KMS-11 (cell line): ENCODE results near the gene CYSTM1.
A peak's percentile ranks its signal among the peaks of the same experiment; 100 is the strongest.

Experiments
- H2AFZ ChIP-seq: fragments of 200-600 bp; sonication (generic); 2 replicates; pipeline ENCODE4 v1.6.1; 2016; ENCODE audit warnings: antibody characterized with exemption, mixed run types, low read depth
- H3K27ac ChIP-seq: fragments of 200-600 bp; sonication (generic); 2 replicates; pipeline ENCODE4 v1.6.1; 2016; ENCODE audit warnings: mild to moderate bottlenecking, mixed run types
- H3K27me3 ChIP-seq: fragments of 200-600 bp; sonication (generic); 2 replicates; pipeline ENCODE4 v1.6.1; 2017; ENCODE audit warnings: mild to moderate bottlenecking, low read depth, mixed run types, moderate library complexity; ENCODE audit not compliant: insufficient read depth
- H3K36me3 ChIP-seq: fragments of 200-600 bp; sonication (generic); 2 replicates; pipeline ENCODE4 v1.6.1; 2017; ENCODE audit warnings: mild to moderate bottlenecking, mixed run types; ENCODE audit not compliant: insufficient read depth
- H3K4me1 ChIP-seq: fragments of 200-600 bp; sonication (generic); 2 replicates; pipeline ENCODE4 v1.6.1; 2016; ENCODE audit warnings: mild to moderate bottlenecking, low read depth, mixed run types; ENCODE audit not compliant: poor library complexity, severe bottlenecking
- H3K4me2 ChIP-seq: fragments of 200-600 bp; sonication (generic); 2 replicates; pipeline ENCODE4 v1.7.0; 2016; ENCODE audit warnings: mild to moderate bottlenecking, mixed run types
- H3K4me3 ChIP-seq: fragments of 200-600 bp; sonication (generic); IDR thresholded peaks from 2 replicates; pipeline ENCODE4 v1.6.1; 2017; ENCODE audit warnings: low read depth, low read length, mixed read lengths; ENCODE audit not compliant: insufficient read depth
- H3K79me2 ChIP-seq: fragments of 200-600 bp; sonication (generic); 2 replicates; pipeline ENCODE4 v1.6.1; 2016; ENCODE audit warnings: low read depth, mixed run types; ENCODE audit not compliant: insufficient read depth
- H3K9ac ChIP-seq: fragments of 200-600 bp; sonication (generic); 2 replicates; pipeline ENCODE4 v1.6.1; 2016; ENCODE audit warnings: mild to moderate bottlenecking, mixed run types
- H4K20me1 ChIP-seq: fragments of 200-600 bp; sonication (generic); 2 replicates; pipeline ENCODE4 v1.6.1; 2016; ENCODE audit warnings: mild to moderate bottlenecking, mixed run types; ENCODE audit not compliant: insufficient read depth
- CTCF ChIP-seq: fragments of 200-600 bp; sonication (generic); conservative IDR thresholded peaks from 2 replicates; pipeline ENCODE4 v1.6.1; 2017; ENCODE audit warnings: low read depth, mild to moderate bottlenecking, antibody characterized with exemption, low read length, moderate library complexity, mixed read lengths

CYSTM1 gene

DNA sequence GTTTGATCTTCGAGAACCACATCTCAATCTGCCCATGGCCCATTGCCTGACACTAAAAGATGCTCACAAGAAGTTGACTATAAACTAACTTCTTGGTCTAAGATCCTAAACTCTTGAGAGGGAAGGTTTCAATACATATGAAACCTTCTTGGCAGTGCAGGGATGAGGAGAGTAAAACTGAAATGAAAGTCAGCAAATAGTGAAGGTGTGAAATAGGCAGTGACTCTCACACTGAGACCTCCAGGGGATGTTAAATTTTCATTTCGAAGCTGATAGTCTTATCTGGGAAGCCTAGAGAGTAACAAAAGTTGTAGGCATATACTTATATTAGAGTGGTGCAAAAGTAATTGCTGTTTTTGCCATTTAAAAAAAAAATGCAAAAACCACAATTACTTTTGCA is 974 bp upstream of the CYSTM1 start:
- Histone ChIP-seq H3K4me2 (peak overlapping the region; percentile 49; the same call in 1 of the 2 replicates), H3K36me3 (no peaks in the 10 kb centered on the region), H3K27me3 (no peaks in the 10 kb centered on the region), H3K4me1 (peaks cover 27% of the 10 kb centered on the region), H3K4me3 (no peak overlapping the region), H2AFZ (no peak overlapping the region), H4K20me1 (no peaks in the 10 kb centered on the region), H3K79me2 (no peaks in the 10 kb centered on the region), H3K9ac (no peak overlapping the region), H3K27ac (no peak overlapping the region)
- no peak for TF ChIP-seq CTCF

DNA sequence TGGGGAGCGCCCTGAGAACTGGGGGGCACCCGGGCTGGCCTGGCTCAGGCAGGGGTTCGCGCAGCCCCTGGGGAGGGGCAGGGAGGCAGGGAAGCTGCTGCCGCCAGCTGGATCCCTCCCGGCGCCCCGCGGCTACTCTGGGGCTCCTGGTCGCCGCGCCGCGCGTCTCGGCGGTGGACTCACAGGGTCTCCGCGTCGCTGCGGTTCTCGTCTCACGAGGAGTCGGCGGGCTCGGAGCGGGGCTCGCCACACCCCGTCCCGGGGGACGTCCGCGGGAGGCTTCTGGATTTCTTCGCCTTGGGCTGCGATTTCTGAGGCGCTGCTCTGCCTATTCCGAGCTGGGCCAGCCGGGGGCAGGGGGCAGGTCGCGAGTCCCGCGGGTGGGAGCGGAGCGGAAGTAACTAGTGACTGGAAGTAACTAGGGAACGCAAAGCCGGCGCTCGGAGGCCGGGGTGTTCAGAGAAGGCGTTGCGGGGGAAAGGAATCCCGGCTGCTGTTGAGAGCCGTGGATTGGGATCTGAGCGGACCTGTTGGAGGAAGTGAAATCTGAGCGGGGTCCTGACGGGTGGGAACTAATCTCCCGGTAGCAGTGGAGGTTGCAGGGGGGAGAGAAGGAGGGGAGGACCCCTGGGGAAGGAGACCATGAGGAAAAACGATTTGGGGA is 511 bp downstream of the CYSTM1 start:
- Histone ChIP-seq H3K27ac (peak overlapping the region; percentile 74), H3K36me3 (no peaks in the 10 kb centered on the region), H3K4me2 (peak overlapping the region; percentile 97), H3K9ac (peak overlapping the region; percentile 88), H3K4me3 (no peak overlapping the region), H3K79me2 (no peaks in the 10 kb centered on the region), H2AFZ (peak overlapping the region; percentile 94), H4K20me1 (no peaks in the 10 kb centered on the region), H3K27me3 (no peaks in the 10 kb centered on the region), H3K4me1 (peaks cover 25% of the 10 kb centered on the region)
- TF ChIP-seq CTCF = 0 out of 2 replicates have a peak, but pooled peaks have one; percentile 19

DNA sequence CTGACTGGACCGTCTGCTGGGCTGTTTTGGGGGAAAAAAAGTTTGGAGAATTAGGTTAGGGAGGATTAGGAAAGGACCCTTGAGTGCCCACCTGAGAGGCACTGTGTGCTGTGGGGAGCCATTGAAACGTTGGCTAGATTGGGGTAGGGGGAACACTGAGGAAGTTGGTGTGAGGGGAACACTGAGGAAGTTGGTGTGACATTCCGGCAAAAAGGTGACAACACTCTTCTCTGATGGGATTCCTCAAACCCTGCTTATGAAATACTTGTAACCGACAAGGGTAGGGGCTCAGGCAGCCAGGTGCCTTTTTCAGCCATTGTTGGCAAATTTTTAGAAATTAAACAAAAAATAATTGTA is 1.0 kb downstream of the CYSTM1 start:
- H3K79me2 ChIP-seq = no peaks in the 10 kb centered on the region
- H3K4me3 ChIP-seq = no peak overlapping the region
- no peak for TF ChIP-seq CTCF
- H3K4me1 ChIP-seq = peaks cover 30% of the 10 kb centered on the region
- H3K4me2 ChIP-seq = peak overlapping the region; percentile 97
- no peaks in the 10 kb centered on the region for H3K27me3 ChIP-seq
- H3K27ac ChIP-seq = peak overlapping the region; percentile 74
- H4K20me1 ChIP-seq = no peaks in the 10 kb centered on the region
- H3K9ac ChIP-seq = peak overlapping the region; percentile 88
- peak overlapping the region; percentile 94 for H2AFZ ChIP-seq
- no peaks in the 10 kb centered on the region for H3K36me3 ChIP-seq

GRCh38 chr5:140178086-140178410 is 3.1 kb downstream of the CYSTM1 start:
- Histone ChIP-seq H3K4me1 (peaks cover 50% of the 10 kb centered on the region), H3K9ac (no peak overlapping the region), H3K27ac (no peak overlapping the region), H3K36me3 (no peaks in the 10 kb centered on the region), H2AFZ (no peak overlapping the region), H4K20me1 (no peaks in the 10 kb centered on the region), H3K4me3 (no peak overlapping the region), H3K79me2 (no peaks in the 10 kb centered on the region), H3K27me3 (no peaks in the 10 kb centered on the region), H3K4me2 (no peak overlapping the region)
- TF ChIP-seq CTCF = no peak
